NCI-H526 (cell line): Measurements from ENCODE around the gene EPS8.

Source experiments
- DNase-seq, 2 experiments: peaks; one replicate each; lab custom pipeline; 2025; lab: John Stamatoyannopoulos, UW

EPS8 gene

GRCh38 chr12:15717940-15718567 lies 71.1 kb downstream of the EPS8 start:
- no peak for DNase-seq

GRCh38 chr12:15716581-15716980 lies 72.6 kb downstream of the EPS8 start:
- DNase-seq, result no peak

GRCh38 chr12:15714256-15714655 lies 74.9 kb downstream of the EPS8 start:
- DNase-seq, result no peak

DNA sequence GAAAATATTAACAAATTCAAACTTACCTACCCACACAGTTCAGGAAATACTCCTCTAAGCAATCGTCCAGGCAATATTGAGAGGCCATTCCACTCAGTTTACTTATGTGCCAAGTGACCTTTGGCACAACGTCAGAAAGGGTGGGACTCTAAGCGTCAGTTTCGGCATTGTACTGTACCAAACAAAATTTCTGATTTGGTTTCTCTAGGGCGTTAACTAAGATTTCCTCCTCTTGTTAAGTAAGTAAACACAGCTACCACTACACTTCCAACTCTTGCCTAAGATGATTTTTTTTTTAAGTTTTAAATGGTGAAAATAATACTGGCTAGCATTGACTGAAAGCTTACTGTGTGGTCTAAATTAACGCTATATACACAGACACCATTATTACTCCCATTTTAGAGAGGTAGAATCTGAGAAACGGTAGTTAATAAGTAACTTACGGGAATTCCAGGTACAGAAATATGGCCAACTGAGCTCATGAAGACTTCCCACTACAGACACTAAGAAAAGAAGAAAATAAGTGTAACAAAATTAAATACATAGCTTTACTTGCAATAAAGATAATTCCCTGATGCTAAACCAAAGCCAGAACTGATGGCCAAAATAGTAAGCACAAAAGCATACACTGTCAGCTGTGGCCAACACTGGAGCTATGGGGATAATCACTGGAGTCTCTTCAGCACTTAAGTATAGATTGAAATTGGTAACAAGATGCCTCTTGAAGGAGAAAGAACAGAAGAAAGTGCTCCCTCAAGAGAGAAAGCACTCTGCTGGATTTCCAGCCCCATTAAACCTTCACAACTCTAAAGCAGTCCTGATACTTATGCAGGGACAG lies 76.1 kb downstream of the EPS8 start:
- DNase-seq, result no peak

- no peak for DNase-seq
These were observed 77.0 kb downstream of the EPS8 start for GRCh38 chr12:15712160-15712559.

GRCh38 chr12:15710860-15711510 lies 78.2 kb downstream of the EPS8 start:
- no peak for DNase-seq

- DNase-seq, result no peak
These were observed 79.6 kb downstream of the EPS8 start for GRCh38 chr12:15709551-15709950.

GRCh38 chr12:15708396-15709076 lies 80.7 kb downstream of the EPS8 start:
- DNase-seq, result no peak

- DNase-seq, result no peak
These were observed 81.5 kb downstream of the EPS8 start for GRCh38 chr12:15707516-15708199.

DNA sequence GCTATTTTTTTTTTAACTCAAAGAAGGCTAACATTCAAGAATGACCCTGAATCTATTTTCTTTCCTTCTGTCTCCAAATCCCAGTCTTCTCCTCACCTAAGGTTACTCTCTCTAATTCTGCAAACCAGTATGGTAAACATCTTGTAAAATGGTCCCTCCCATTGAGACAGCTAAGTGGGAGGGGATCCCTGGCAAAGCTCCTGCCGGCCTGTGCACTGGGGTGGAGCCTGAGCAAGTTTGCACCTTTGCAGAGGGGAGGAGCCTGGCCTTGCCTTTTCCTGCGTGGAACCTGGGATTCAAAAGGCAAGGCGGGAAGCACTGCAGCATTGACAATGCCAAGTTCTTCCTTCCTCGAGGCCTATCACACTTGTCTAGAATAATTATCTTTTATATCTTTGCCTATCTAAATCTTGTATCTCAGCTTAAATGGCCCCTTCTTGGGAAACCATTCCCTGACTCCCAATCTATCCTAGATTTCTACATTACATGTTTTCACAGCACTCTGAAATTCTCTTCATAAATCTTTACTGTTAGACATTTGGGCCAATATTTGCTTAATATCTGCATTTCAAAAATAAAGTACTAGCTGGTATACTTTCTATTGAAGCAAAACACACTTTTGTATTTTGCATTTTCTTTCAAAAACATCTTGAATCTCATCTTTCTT lies 83.0 kb downstream of the EPS8 start:
- DNase-seq, result no peak

DNA sequence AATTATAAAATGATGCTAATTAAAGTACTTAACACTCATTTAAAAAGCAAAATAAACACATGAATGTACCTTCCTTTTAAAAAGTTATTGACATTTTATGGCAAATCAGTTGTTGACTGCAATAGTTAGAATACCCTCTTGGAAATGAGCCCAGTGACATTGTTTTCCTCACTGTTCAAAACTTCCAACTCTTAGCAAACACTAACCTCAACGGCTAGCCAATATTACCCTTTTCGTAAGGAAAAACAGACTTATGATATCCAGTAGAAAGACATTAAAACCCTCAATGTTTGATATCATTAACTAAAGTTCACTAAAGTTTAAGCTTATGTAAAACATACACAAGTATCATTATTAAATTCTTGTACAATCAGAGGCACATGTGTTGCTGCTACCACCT lies 83.6 kb downstream of the EPS8 start:
- DNase-seq, result no peak

- no peak for DNase-seq
These were observed 86.9 kb downstream of the EPS8 start for GRCh38 chr12:15702276-15702675.

DNA sequence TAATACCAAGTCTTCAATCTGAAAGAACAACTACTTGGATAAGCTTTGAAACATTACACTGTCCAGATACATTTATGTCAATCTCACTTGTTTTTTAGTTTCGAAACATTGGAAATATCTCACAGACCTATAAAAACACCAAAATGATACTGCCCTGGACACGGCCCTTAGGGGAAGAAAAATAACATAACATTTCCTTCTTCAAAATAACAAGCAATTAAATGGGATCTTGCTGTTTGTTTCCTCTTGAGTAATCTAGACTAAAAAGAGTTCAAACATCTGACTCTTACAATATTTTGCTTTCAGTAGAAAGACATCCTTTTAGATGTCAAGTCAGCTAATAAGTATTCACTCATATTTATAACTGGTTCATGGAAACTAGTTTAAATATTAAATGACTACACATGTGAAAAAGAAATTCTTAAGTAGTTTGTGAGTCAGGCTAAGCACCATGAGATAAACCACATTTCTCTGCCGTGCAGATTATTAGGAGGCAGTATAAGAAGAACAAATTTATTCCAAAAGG lies 87.5 kb downstream of the EPS8 start:
- no peak for DNase-seq

DNA sequence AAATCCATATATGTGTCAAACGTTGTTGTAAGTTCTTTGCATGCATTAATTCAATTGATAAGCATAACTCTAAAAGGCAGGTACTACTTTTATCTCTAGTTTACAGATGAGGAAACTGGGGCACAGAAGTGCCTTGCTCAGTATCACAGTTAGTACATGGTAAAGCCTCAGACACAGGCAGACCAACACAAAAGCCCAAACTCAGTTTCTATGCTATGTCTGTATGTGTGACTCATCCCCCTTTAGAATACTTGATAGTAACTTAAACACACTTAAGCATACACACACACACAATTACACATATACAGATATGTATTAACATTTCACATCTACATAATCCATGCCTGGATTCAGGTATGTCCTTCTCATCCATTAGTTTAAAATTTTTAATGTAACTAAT lies 88.0 kb downstream of the EPS8 start:
- no peak for DNase-seq

DNA sequence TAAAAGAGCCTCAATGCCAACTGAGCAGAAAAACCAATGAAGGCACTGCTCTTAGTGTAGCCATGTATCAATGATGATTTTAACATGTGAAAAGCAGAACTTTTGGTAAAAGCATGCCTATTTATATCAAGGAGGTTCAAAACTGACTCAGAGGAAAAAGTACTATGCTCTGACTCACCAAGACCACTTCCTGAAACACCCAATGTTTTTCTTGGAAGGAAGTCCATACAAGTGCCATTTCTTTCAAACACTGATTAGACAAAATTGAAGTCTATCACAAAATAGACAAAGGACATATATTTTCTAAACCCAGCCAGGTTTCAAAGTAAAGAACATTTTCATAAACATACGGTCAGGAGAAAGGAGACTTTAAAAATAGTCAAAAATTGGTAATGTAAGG lies 88.6 kb downstream of the EPS8 start:
- no peak for DNase-seq

DNA sequence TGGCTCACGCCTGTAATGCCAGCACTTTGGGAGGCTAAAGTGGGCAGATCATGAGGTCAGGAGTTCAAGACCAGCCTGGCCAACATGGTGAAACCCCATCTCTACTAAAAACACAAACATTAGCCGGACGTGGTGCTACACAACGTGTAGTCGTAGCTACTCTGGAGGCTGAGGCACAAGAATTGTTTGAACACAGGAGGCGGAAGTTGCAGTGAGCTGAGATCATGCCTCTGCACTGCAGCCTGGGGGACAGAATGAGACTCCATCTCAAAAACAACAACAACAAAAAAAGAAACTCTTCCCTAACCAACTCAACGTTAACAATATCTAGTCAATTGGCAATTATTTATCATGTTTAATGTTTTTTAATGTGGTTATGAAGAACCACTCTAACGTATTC lies 89.3 kb downstream of the EPS8 start:
- DNase-seq, result no peak

DNA sequence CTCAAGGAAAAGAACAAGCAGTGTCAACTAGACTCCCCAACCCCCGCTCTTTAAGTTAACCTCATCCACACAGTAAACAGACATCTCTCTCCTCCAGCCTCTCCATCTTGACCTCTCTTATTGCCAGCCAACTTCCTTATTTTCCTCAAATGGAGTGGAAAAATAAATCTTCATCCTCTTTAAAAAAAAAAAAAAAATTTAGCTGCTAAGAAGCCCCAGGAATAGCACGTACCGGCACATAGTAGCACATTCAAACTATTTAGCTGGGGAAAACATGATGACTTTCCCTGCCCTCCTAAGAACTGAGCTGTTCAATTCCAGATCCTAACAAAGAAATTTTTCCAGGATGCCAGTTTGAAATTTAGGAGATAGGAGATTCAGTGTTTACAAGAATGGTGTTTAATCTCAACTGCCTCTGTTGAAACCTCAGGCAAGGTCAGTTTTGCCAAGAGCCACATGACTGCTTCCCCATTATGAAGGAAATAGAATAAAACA lies 90.8 kb downstream of the EPS8 start:
- DNase-seq, result no peak

- no peak for DNase-seq
These were observed 92.0 kb downstream of the EPS8 start for GRCh38 chr12:15697201-15697600.

GRCh38 chr12:15693228-15693911 lies 95.8 kb downstream of the EPS8 start:
- no peak for DNase-seq

DNA sequence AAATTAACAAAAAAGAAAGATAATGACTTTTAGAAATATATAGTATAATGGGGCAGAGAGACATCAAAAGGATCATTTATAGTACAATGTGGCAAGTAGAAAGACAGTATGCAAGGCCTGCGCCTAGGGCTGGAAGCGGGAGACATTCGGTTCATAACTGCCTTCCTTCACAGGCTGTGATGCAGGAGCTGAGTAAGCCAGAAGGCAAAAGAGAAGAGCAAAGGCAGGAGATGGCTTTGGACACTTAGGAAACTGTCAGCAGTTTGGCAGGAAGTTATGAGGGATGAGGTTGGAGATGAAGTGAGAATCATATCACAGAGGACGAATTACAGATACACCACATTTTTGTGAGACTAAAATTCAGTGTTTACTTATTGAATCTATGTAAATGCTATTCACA lies 97.8 kb downstream of the EPS8 start:
- no peak for DNase-seq
